CD14-positive monocyte (primary cell): ENCODE data around the gene RSPRY1. TPM values are rescaled to one million over a fixed set of nuclear protein-coding genes. Genes with fewer than 3 reads are reported as not detected.
A peak's percentile ranks its signal among the peaks of the same experiment; 100 is the strongest.

Experiments used
- DNase-seq, 3 donors: peaks; one replicate each; pipeline ENCODE4 v3.0.0-alpha.2; 2011 to 2022
- H2AFZ ChIP-seq: 2 replicates; pipeline ENCODE4 v1.6.0; 2012; ENCODE audit warnings: mild to moderate bottlenecking, low read depth, low read length, inconsistent platforms; ENCODE audit not compliant: insufficient read depth, poor library complexity, severe bottlenecking
- H3K27ac ChIP-seq, 2 donors: 1 replicate in 1 of 2; 2 replicates in 1 of 2; pipeline ENCODE4 v1.5.1; 2012 to 2013; ENCODE audit warnings: low read length in 2 of 2, control low read depth in 1 of 2, inconsistent platforms in 1 of 2, low read depth in 1 of 2, mild to moderate bottlenecking in 1 of 2
- H3K27me3 ChIP-seq, 2 donors: one replicate each; pipeline versions ENCODE4 v1.6.0 to v1.6.1; 2011 to 2013; ENCODE audit warnings: low read length in 2 of 2; ENCODE audit not compliant: control insufficient read depth in 2 of 2, insufficient read depth in 2 of 2
- H3K36me3 ChIP-seq, 2 donors: replicated peaks in 1 of 2; 1 replicate in 1 of 2; 2 replicates in 1 of 2; pipeline versions ENCODE4 v1.5.1 to v1.6.1; 2012 to 2013; ENCODE audit warnings: low read length in 2 of 2, control low read depth in 1 of 2, inconsistent platforms in 1 of 2, mild to moderate bottlenecking in 1 of 2; ENCODE audit not compliant: insufficient read depth in 2 of 2, control insufficient read depth in 1 of 2
- H3K4me1 ChIP-seq, 2 donors: 1 replicate in 1 of 2; 2 replicates in 1 of 2; pipeline versions ENCODE4 v1.5.1 to v1.6.1; 2012 to 2013; ENCODE audit warnings: low read length in 2 of 2, control low read depth in 1 of 2, inconsistent platforms in 1 of 2, mild to moderate bottlenecking in 1 of 2, moderate library complexity in 1 of 2; ENCODE audit not compliant: insufficient read depth in 2 of 2, control insufficient read depth in 1 of 2
- H3K4me2 ChIP-seq: replicated peaks from 2 replicates; pipeline ENCODE3; 2012; ENCODE audit warnings: low read length, moderate library complexity, mild to moderate bottlenecking; ENCODE audit not compliant: poor library complexity, severe bottlenecking; ENCODE audit errors: extremely low read depth
- H3K4me3 ChIP-seq, 3 experiments: fragments of 200-600 bp in 1 of 3; sonication (generic) in 1 of 3; replicated peaks in 1 of 3; 1 replicate in 2 of 3; 2 replicates in 1 of 3; pipeline ENCODE4 v1.5.1; 2011 to 2013; ENCODE audit warnings: low read length in 3 of 3, mild to moderate bottlenecking in 3 of 3, control low read depth in 2 of 3, low read depth in 2 of 3, inconsistent platforms in 1 of 3, moderate library complexity in 1 of 3
- H3K79me2 ChIP-seq: 2 replicates; pipeline ENCODE4 v1.6.0; 2012; ENCODE audit warnings: mild to moderate bottlenecking, control low read depth, inconsistent platforms, low read length, moderate library complexity; ENCODE audit not compliant: insufficient read depth
- H3K9ac ChIP-seq: 2 replicates; pipeline ENCODE4 v1.6.0; 2017; ENCODE audit warnings: low read length, mild to moderate bottlenecking; ENCODE audit not compliant: insufficient read depth, poor library complexity, severe bottlenecking
- H3K9me3 ChIP-seq, 2 donors: replicated peaks in 1 of 2; 1 replicate in 1 of 2; 2 replicates in 1 of 2; pipeline versions ENCODE4 v1.5.1 to v1.6.1; 2012 to 2013; ENCODE audit warnings: low read length in 2 of 2, control low read depth in 1 of 2; ENCODE audit not compliant: control insufficient read depth in 1 of 2, insufficient read depth in 1 of 2
- H4K20me1 ChIP-seq: 2 replicates; pipeline ENCODE4 v1.6.0; 2012; ENCODE audit warnings: mild to moderate bottlenecking, low read length, control low read depth, moderate library complexity; ENCODE audit not compliant: insufficient read depth
- H3K27ac Mint-ChIP-seq, 7 donors: one replicate each; pipeline ENCODE4 v1.8.0; 2020; ENCODE audit warnings: mild to moderate bottlenecking in 7 of 7, mixed read lengths in 7 of 7, moderate library complexity in 6 of 7, inconsistent platforms in 2 of 7
- H3K27me3 Mint-ChIP-seq, 3 donors: one replicate each; pipeline ENCODE4 v1.8.0; 2021 to 2022; ENCODE audit warnings: low read depth in 3 of 3, mild to moderate bottlenecking in 3 of 3, mixed read lengths in 3 of 3, moderate library complexity in 3 of 3, inconsistent platforms in 1 of 3
- H3K36me3 Mint-ChIP-seq, 2 donors: one replicate each; pipeline ENCODE4 v1.8.0; 2020; ENCODE audit warnings: mixed read lengths in 2 of 2, inconsistent platforms in 1 of 2, mild to moderate bottlenecking in 1 of 2
- H3K4me1 Mint-ChIP-seq: one replicate; pipeline ENCODE4 v1.8.0; 2020; ENCODE audit warnings: mild to moderate bottlenecking, mixed read lengths
- H3K4me3 Mint-ChIP-seq, 2 donors: one replicate each; pipeline ENCODE4 v1.8.0; 2020; ENCODE audit warnings: mild to moderate bottlenecking in 2 of 2, mixed read lengths in 2 of 2, moderate library complexity in 1 of 2
- H3K9me3 Mint-ChIP-seq, 7 donors: one replicate each; pipeline ENCODE4 v1.8.0; 2020 to 2022; ENCODE audit warnings: mixed read lengths in 7 of 7, mild to moderate bottlenecking in 6 of 7, moderate library complexity in 6 of 7, inconsistent platforms in 2 of 7
- CTCF ChIP-seq: fragments of 200-600 bp; IDR thresholded peaks from one replicate; pipeline ENCODE4 v1.8.0; 2022; ENCODE audit warnings: antibody characterized with exemption, mild to moderate bottlenecking
- WGBS: methylation state at CpG from one replicate; pipeline ENCODE4 v1.1.5; 2013; ENCODE audit warnings: missing lambda C conversion rate; ENCODE audit not compliant: insufficient coverage; 5-methylcytosine and 5-hydroxymethylcytosine counted together
- intact Hi-C, 2 donors: fragments of 100-400 bp; cut with micrococcal nuclease; formaldehyde crosslinking; loops; one replicate each; pipeline versions ENCODE4 v1.15.0 to v1.15.1; 2023
- polyA plus RNA-seq, 3 donors: library from polyadenylated mRNA; depleted of rRNA in 1 of 3; unstranded in 2 of 3; stranded (reverse) in 1 of 3; fragments of 300-500 nt in 2 of 3; fragments of >200 nt in 1 of 3; fragmentation: Illumina TruSeq in 2 of 3; gene quantifications; 1 replicate in 2 of 3; 2 replicates in 1 of 3; pipeline ENCODE4 v1.2.3, GENCODE V29; 2012 to 2021

Gene RSPRY1
- polyA plus RNA-seq, 3 donors: 15.7 to 28.3 (median 21.3) TPM

- H2AFZ ChIP-seq: no peak overlapping the region
- H3K9me3 ChIP-seq: no peaks in the 10 kb centered on the region
- WGBS: 100% methylated on average over 1 of the region's 1 CpG
- H3K27ac ChIP-seq: no peak overlapping the region
- H3K4me2 ChIP-seq: no peak overlapping the region
- no peaks in the 10 kb centered on the region for H3K79me2 ChIP-seq
- Mint-ChIP-seq H3K27ac (no peak overlapping the region), H3K36me3 (peaks cover 52 to 76% of the 10 kb centered on the region in 2 donors), H3K4me1 (peaks cover 33% of the 10 kb centered on the region), H3K27me3 (no peaks in the 10 kb centered on the region), H3K9me3 (no peaks in the 10 kb centered on the region), H3K4me3 (no peak overlapping the region)
- intact Hi-C loops: loop anchor here in 1 of 2 donors (10.0 kb wide), 2 partner anchors 199 to 299 kb away; partner anchors contain the start of genes CETP and SLC12A3
- H3K9ac ChIP-seq: no peak overlapping the region
- no peak for DNase-seq
- TF ChIP-seq CTCF: no peak
- H4K20me1 ChIP-seq: peaks cover 16% of the 10 kb centered on the region
- peaks cover 61 to 81% of the 10 kb centered on the region in 2 donors for H3K36me3 ChIP-seq
- H3K27me3 ChIP-seq: no peaks in the 10 kb centered on the region
- no peak overlapping the region for H3K4me3 ChIP-seq
- H3K4me1 ChIP-seq: peaks cover 24% of the 10 kb centered on the region in 2 donors
These were observed 22.3 kb upstream of the RSPRY1 start for GRCh38 chr16:57163842-57164241.

- Mint-ChIP-seq H3K4me1 (peaks cover 31% of the 10 kb centered on the region), H3K4me3 (no peak overlapping the region), H3K27me3 (no peaks in the 10 kb centered on the region), H3K36me3 (peaks cover 55 to 79% of the 10 kb centered on the region in 2 donors), H3K27ac (peak overlapping the region in 2 of 7 donors; percentile 23 to 65), H3K9me3 (no peaks in the 10 kb centered on the region)
- no peak for DNase-seq
- WGBS: 95% methylated on average over 4 of the region's 5 CpGs
- H3K79me2 ChIP-seq: no peaks in the 10 kb centered on the region
- no peak overlapping the region for H3K4me2 ChIP-seq
- peaks cover 10% of the 10 kb centered on the region for H4K20me1 ChIP-seq
- H3K9ac ChIP-seq: no peak overlapping the region
- no peak overlapping the region for H3K4me3 ChIP-seq
- H2AFZ ChIP-seq: no peak overlapping the region
- peak overlapping the region in 1 of 2 donors; percentile 76 for H3K27ac ChIP-seq
- no peak for TF ChIP-seq CTCF
- H3K4me1 ChIP-seq: peaks cover 24% of the 10 kb centered on the region in 2 donors
- no peaks in the 10 kb centered on the region for H3K9me3 ChIP-seq
- peaks cover 58 to 81% of the 10 kb centered on the region in 2 donors for H3K36me3 ChIP-seq
- intact Hi-C loops: loop anchor here (5.0 to 10.0 kb wide), 3 partner anchors 83 to 301 kb away; partner anchors contain the start of genes CETP (in 1 of the 2) and SLC12A3 (in 1 of the 2)
- H3K27me3 ChIP-seq: no peaks in the 10 kb centered on the region
These were observed 20.6 kb upstream of the RSPRY1 start for GRCh38 chr16:57165483-57165882.
